Measurements from ENCODE around the gene DET1.
"Not testable (repeated sequence)": the region's sequence is repeated elsewhere in the genome, so short reads cannot be mapped to it uniquely, and the experiment has no call there.

DET1 gene

GRCh38 chr15:88539441-88539840 lies 7.0 kb downstream of the DET1 start:
- no peak for DNase-seq

GRCh38 chr15:88538972-88539371 lies 7.5 kb downstream of the DET1 start:
- DNase-seq: no peak

DNA sequence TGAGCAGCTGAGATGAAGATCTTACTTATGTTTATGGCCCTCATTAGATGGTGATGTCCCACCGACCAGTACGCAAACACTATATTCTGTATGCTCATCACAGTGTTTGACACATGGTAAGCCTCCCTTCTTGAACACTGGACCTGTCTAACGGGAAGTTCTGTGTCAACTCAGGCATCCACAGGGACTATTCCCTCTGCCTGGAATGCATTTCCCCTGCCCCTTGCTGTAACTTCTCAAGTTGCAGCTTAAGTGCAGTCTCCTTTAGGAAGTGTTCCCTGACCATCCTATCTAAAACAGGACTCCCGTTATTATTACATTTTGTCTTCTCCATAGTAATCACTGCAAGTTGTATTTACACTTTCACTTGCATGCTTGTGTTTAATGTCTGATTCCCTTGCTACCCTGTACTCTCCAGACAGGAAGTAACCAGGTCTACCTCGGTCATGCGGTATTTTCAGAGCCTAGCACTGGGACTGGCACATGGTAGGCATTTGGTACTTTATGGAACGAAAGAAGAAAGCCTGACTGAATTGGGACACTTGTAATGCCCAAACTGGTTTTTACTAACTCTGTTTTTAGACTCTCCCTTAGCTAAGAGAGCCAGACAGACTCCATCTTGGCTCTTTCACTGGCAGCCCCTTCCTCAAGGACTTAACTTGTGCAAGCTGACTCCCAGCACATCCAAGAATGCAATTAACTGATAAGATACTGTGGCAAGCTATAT lies 8.7 kb downstream of the DET1 start:
- no peak for DNase-seq

DNA sequence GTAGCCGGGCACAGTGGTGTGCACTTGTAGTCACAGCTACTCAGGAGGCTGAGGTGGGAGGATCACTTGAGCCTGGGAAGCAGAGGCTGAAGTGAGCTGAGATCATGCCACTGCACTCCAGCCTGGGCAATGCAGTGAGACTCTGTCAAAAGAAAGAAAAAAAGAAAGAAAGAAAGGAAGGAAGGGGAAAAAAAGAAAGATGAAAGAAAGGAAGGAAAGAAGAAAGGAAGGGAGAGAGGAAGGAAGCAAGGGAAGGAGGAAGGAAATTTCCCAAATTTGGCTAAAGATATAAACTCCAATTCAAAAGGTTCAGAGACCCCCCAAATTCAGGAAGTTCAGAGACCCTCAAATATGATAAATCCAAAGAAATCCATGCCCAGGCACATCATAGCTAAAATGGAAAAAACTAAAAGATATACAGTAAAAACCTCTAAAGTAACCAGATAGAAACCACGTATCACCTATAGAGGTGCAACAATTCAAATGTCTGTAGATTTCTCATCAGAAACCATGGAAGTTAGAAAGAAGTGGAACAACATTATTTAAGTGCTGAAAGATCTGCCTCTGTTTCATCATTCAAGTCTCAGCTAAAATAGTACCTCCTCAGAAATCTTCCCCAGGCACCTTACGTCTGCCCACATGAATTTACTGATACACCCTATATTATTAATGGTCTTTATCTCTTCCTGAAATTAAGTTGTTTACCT lies 10.7 kb downstream of the DET1 start:
- DNase-seq: no peak

GRCh38 chr15:88535100-88535499 lies 11.4 kb downstream of the DET1 start:
- no peak for DNase-seq

GRCh38 chr15:88533376-88533775 lies 13.1 kb downstream of the DET1 start:
- no peak for DNase-seq

GRCh38 chr15:88529021-88529630 lies 17.4 kb downstream of the DET1 start:
- DNase-seq: no peak

- no peak for DNase-seq
These were observed 20.1 kb downstream of the DET1 start for GRCh38 chr15:88526247-88526879.

- no peak for DNase-seq
These were observed 21.1 kb downstream of the DET1 start for GRCh38 chr15:88525418-88525817.

- not testable (repeated sequence) for DNase-seq
These were observed 22.4 kb downstream of the DET1 start for GRCh38 chr15:88524094-88524493.

DNA sequence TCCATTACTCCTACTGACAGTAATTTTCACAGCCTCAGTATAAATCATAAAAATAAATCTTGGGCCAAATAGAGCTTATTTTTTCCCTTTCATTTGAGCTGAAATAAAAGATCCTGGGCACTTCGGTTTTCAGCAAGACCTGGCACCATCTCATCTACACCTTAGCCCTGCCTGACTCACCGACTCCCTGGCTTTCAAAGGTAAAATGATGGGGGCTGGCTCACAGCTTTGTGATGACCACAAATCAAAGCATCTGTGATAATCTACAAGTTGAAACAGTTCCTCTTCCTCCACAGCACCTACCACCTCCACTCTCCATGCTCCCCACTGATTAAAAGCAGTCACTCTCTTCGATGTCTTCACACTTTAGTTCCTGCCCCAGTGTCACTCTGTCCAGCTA lies 27.6 kb downstream of the DET1 start:
- no peak for DNase-seq

DNA sequence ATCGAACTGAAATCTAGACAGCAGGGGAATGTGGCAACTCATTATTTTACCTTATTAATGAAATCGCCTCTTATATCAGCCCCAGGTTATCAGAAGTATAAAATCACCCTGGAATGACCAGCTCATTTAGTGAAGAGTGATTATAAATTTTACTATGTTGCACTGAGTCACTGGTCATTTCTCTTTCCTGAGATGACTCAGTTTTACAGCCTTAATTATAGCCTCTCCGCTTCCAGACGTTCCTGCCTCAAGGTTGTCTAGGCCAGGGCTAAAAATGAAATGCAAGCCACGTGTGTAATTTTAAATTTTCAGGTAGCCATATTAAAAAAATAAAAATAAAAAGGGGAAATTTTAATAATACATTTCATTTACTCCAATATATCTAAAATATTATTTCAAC lies 33.3 kb downstream of the DET1 start:
- no peak for DNase-seq

GRCh38 chr15:88512601-88513000 lies 33.9 kb downstream of the DET1 start:
- no peak for DNase-seq

DNA sequence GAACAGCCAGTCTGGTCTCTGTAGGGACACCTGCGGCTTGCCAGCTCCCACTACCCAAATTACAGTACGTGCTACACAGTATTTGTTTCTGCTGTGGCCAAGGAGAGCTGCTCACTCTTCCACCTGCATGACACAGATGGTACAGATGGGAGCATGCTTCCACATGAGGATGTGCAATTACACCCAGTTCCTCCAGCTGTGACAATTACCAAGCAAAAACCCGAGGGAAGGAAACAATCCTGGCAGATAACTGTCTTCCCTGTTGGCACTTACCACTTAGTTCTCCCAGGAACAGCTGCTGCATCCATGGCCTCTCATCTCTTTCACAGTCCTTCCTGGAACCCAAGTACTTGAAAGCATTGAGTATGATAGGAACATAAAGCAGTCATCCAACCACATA lies 34.4 kb downstream of the DET1 start:
- no peak for DNase-seq

- DNase-seq: no peak
These were observed 35.3 kb downstream of the DET1 start for GRCh38 chr15:88511161-88511560.

DNA sequence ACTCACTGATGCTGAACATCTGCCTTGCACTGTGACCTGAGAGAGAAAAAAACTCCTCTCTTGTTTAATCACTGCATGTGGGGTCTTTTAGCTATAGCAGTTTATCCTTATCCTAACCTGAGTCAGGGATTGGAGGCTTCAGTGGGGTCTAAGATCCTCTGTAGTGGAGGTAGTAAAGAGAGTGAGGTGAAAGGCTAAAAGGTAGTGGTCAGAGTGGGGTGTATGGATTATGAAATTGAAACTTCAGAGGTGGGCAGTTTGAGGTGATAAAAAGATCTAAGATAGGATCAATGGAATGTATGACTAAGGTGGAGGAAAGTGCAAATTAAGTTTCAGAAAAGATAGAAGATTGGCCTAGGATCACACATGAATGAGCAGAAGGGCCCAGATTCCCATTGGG lies 36.5 kb downstream of the DET1 start:
- DNase-seq: no peak

DNA sequence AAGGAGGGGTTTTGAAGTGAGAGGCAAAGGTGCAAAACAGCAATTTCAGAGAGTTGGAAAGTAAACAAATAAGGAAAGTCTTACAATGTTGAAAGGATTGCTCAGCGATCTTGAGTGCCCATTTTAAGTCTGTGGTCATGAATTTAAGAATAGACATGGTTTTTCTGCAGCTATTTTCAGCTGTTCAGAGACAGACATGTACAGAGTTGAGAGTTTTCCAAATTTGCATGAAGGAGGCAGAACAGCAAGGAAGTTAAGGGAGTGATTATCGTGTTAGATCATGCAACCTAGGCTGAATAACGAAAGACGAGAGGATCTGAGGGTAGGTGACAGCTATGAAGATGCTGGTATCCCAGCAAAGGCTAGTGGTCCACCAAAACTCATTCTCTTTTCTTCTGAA lies 37.2 kb downstream of the DET1 start:
- DNase-seq: no peak

- DNase-seq: no peak
These were observed 39.9 kb downstream of the DET1 start for GRCh38 chr15:88506628-88507027.

DNA sequence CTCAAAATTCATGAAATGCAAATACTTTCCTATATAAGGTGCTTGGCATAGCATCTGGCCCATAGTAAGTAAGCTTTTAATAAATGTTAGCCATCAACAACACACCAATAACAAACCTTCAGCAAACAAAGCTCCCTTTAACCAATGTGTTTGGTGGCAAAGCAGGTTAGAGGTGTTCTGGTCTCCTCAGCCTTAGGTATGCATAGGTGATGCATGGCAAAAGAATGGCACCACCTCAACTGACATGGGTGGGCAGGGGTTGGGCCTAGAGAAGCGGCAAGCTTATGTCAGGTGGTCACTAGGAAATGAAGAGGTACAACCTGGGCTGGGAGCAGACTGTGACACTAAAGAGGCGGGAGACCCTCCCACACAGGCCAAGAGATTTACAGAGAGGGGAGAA lies 40.8 kb downstream of the DET1 start:
- no peak for DNase-seq

DNA sequence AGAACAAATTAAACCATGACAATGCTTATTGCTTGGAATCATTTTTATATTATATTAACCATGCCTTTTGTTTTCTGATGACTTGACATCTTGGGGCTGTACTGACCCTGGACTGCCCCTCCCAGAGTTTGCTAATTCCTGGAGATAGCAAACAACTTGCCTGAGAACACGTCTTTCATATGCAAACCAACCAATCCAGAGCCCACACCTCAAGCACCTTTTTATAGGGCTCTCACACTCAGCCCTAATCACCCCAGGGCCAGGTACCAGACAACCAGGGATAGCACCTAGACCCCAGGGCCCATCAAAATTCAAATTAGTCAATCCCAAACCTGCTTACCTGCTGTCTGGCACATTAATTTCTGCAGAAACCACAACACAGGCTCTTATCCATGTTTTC lies 42.0 kb downstream of the DET1 start:
- DNase-seq: no peak

DNA sequence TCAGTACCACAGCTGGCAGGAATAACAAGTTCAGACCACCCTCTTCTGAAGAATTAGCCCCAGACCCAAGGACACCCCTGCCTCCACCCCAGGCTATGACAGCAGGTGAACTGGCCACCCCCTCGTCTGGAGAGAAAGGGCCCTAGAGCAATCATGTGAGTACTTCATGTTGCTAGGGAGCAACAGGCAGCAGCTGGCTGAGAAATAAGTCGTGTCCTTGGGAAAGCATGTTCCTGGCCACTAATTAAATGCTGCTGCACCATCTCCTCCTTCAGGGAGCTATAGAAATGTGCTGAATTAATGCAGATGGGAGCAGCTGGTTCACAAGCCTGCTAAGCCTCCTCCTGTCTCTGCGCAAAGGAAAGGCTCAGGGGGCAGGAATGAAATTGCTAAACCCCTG lies 47.5 kb downstream of the DET1 start:
- no peak for DNase-seq

- no peak for DNase-seq
These were observed 49.2 kb downstream of the DET1 start for GRCh38 chr15:88497109-88497765.

GRCh38 chr15:88493844-88494243 lies 52.6 kb downstream of the DET1 start:
- no peak for DNase-seq
